MCF 10A (cell line): ENCODE results near the gene TRAPPC2. TPM values are rescaled to one million over a fixed set of nuclear protein-coding genes. Genes with fewer than 3 reads are reported as not detected.

Source experiments
- BruUV-seq: library from RNA; stranded (reverse); fragments of 400-500 nt; replicated peaks from 2 replicates; lab custom pipeline; 2021; lab: Mats Ljungman, UMichigan
- CTCF ChIA-PET: fragments of 300-600 bp; sonication (Branson Sonifier 250); formaldehyde crosslinking; extraction: SDS; loops from one replicate; lab custom pipeline; 2021; ENCODE audit warnings: antibody characterized with exemption, inconsistent platforms; lab: Yijun Ruan, JAX
- POLR2A ChIA-PET: fragments of 300-600, 350-650 bp; sonication (Branson Sonifier 250); formaldehyde crosslinking; extraction: SDS; loops from one replicate; lab custom pipeline; 2020; ENCODE audit warnings: antibody characterized with exemption, inconsistent platforms; lab: Yijun Ruan, JAX
- DNase-seq: peaks from one replicate; pipeline ENCODE4 v3.0.0-alpha.2; 2018; ENCODE audit not compliant: unreplicated experiment
- H3K27ac Mint-ChIP-seq: one replicate; pipeline ENCODE4 v1.8.0; 2022; ENCODE audit warnings: mild to moderate bottlenecking, low read depth, mixed read lengths; ENCODE audit not compliant: unreplicated experiment
- H3K27me3 Mint-ChIP-seq: one replicate; pipeline ENCODE4 v1.8.0; 2022; ENCODE audit warnings: mixed read lengths; ENCODE audit not compliant: insufficient read depth, unreplicated experiment
- H3K36me3 Mint-ChIP-seq: one replicate; pipeline ENCODE4 v1.8.0; 2022; ENCODE audit warnings: mild to moderate bottlenecking, moderate library complexity, mixed read lengths; ENCODE audit not compliant: insufficient read depth, unreplicated experiment
- H3K4me1 Mint-ChIP-seq: one replicate; pipeline ENCODE4 v1.8.0; 2022; ENCODE audit warnings: mixed read lengths; ENCODE audit not compliant: insufficient read depth, unreplicated experiment
- H3K4me3 Mint-ChIP-seq: one replicate; pipeline ENCODE4 v1.8.0; 2022; ENCODE audit warnings: mild to moderate bottlenecking, moderate library complexity, mixed read lengths; ENCODE audit not compliant: unreplicated experiment
- H3K9me3 Mint-ChIP-seq: one replicate; pipeline ENCODE4 v1.8.0; 2022; ENCODE audit warnings: mixed read lengths; ENCODE audit not compliant: unreplicated experiment
- CTCF ChIP-seq: fragments of 200-600 bp; IDR thresholded peaks from one replicate; pipeline ENCODE4 v1.8.0; 2022; ENCODE audit warnings: antibody characterized with exemption, mild to moderate bottlenecking; ENCODE audit not compliant: unreplicated experiment
- intact Hi-C: fragments of 100-400 bp; cut with micrococcal nuclease; formaldehyde crosslinking; loops from 2 replicates; pipeline ENCODE4 v1.14.1; 2022
- total RNA-seq: library from RNA; stranded (reverse); gene quantifications from 2 replicates; pipeline ENCODE4 v1.2.3, GENCODE V29; 2022

TRAPPC2 gene
- total RNA-seq, 1 experiment from 2014 or later, result 21.7 TPM

- Mint-ChIP-seq H3K4me1 (no peaks in the 10 kb centered on the region), H3K36me3 (peaks cover 86% of the 10 kb centered on the region), H3K27ac (no peak overlapping the region), H3K4me3 (no peak overlapping the region), H3K27me3 (no peaks in the 10 kb centered on the region), H3K9me3 (no peaks in the 10 kb centered on the region)
- no TSS peak for BruUV-seq
- intact Hi-C loops, result no loop called here
- TF ChIP-seq CTCF, result no peak
- ChIA-PET POLR2A (interaction anchor here (0.5 to 1.8 kb wide), 3 partner anchors 10 to 1487 kb away, joined by 4 read pairs; no protein-coding TSS in a partner anchor), CTCF (interaction anchor here (0.6 to 2.7 kb wide), 13 partner anchors 10 to 775 kb away, joined by 3 to 10 read pairs (median 4); partner anchors contain the start of genes OFD1 and TRAPPC2)
- DNase-seq, result no peak
Measured at GRCh38 chrX:13761606-13762414, 27.4 kb upstream of the TRAPPC2 start.

DNA sequence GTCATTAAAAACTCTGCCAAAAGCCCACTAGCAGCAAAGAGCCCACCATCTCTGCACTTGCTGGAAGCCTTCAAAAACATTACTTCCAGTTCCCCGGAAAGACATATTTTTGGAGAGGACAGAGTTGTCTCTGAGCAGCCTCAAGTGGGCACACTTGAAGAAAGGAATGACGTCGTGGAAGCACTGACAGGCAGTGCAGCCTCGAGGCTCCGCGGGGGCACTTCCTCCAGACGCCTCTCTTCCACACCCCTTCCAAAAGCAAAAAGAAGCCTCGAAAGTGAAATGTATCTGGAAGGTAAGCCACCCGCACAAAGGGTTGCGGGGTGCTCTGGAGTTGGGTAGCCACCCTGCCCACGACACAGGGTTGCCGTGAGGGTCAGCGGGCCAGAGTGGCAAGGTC is 26.0 kb upstream of the TRAPPC2 start:
- peaks cover 84% of the 10 kb centered on the region for H3K36me3 Mint-ChIP-seq
- no peaks in the 10 kb centered on the region for H3K9me3 Mint-ChIP-seq
- TF ChIP-seq CTCF, result no peak
- DNase-seq, result no peak
- ChIA-PET CTCF (interaction anchor here (0.8 to 2.7 kb wide), 4 partner anchors 9 to 269 kb away, joined by 3 to 10 read pairs (median 6); no protein-coding TSS in a partner anchor), POLR2A (interaction anchor here (1.8 kb wide), 1 partner anchor 14 kb away, joined by 4 read pairs; no protein-coding TSS in a partner anchor)
- H3K4me3 Mint-ChIP-seq, result no peak overlapping the region
- no peak overlapping the region for H3K27ac Mint-ChIP-seq
- BruUV-seq, result TSS peak; percentile 58
- H3K27me3 Mint-ChIP-seq, result no peaks in the 10 kb centered on the region
- no peaks in the 10 kb centered on the region for H3K4me1 Mint-ChIP-seq
- intact Hi-C loops, result no loop called here

GRCh38 chrX:13759152-13759718 is 24.8 kb upstream of the TRAPPC2 start:
- DNase-seq, result no peak
- H3K36me3 Mint-ChIP-seq, result peaks cover 88% of the 10 kb centered on the region
- CTCF ChIA-PET, result interaction anchor here (0.8 to 0.9 kb wide), 2 partner anchors 11 to 16 kb away, joined by 3 read pairs; no protein-coding TSS in a partner anchor
- POLR2A ChIA-PET, result interaction anchor here (1.0 to 3.1 kb wide), 2 partner anchors 8 to 270 kb away, joined by 3 to 10 read pairs; partner anchors contain the start of gene GEMIN8
- H3K4me3 Mint-ChIP-seq, result no peak overlapping the region
- TF ChIP-seq CTCF, result no peak
- no TSS peak for BruUV-seq
- intact Hi-C loops, result no loop called here
- no peaks in the 10 kb centered on the region for H3K4me1 Mint-ChIP-seq
- no peaks in the 10 kb centered on the region for H3K27me3 Mint-ChIP-seq
- no peaks in the 10 kb centered on the region for H3K9me3 Mint-ChIP-seq
- no peak overlapping the region for H3K27ac Mint-ChIP-seq

DNA sequence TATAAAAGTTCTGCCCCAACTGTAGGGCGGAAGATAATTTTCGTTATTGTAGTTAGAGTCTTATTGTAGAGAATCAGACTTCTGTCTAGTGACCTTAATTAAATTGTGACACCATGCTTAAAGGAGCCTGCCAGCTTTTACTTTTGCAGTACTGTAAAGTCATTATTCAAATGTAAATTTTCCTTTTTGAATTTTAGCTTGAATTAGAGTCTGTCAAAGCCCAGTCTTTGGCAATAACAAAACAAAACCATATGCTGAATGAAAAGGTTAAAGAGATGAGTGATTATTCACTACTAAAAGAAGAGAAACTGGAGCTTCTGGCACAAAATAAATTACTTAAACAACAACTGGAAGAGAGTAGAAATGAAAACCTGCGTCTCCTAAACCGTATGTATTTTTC is 22.0 kb upstream of the TRAPPC2 start:
- no peak for DNase-seq
- ChIA-PET POLR2A (no interaction called here), CTCF (interaction anchor here (0.9 to 1.9 kb wide), 2 partner anchors 35 to 275 kb away, joined by 3 to 4 read pairs; no protein-coding TSS in a partner anchor)
- H3K27me3 Mint-ChIP-seq, result no peaks in the 10 kb centered on the region
- H3K9me3 Mint-ChIP-seq, result no peaks in the 10 kb centered on the region
- H3K4me3 Mint-ChIP-seq, result no peak overlapping the region
- H3K4me1 Mint-ChIP-seq, result no peaks in the 10 kb centered on the region
- H3K36me3 Mint-ChIP-seq, result peaks cover 86% of the 10 kb centered on the region
- intact Hi-C loops, result no loop called here
- no peak overlapping the region for H3K27ac Mint-ChIP-seq
- TF ChIP-seq CTCF, result no peak
- no TSS peak for BruUV-seq
